Osteoblast (primary cell): ENCODE results near the gene VSIG2. TPM values are rescaled to one million over a fixed set of nuclear protein-coding genes. Genes with fewer than 3 reads are reported as not detected.

ENCODE experiments used
- DNase-seq: peaks from one replicate; pipeline ENCODE4 v3.0.0; 2011; ENCODE audit warnings: low spot score, mixed read lengths; ENCODE audit not compliant: insufficient read length; ENCODE audit errors: missing footprints
- H2AFZ ChIP-seq: 2 replicates; pipeline ENCODE4 v1.6.0; 2011; ENCODE audit warnings: mild to moderate bottlenecking, low read length
- H3K27ac ChIP-seq: 2 replicates; pipeline ENCODE4 v1.5.1; 2011; ENCODE audit warnings: mild to moderate bottlenecking, low read depth, low read length, moderate library complexity
- H3K27me3 ChIP-seq: 2 replicates; pipeline ENCODE4 v1.6.0; 2012; ENCODE audit warnings: mild to moderate bottlenecking, control low read depth, inconsistent platforms, low read length, moderate library complexity; ENCODE audit not compliant: insufficient read depth
- H3K36me3 ChIP-seq: 2 replicates; pipeline ENCODE4 v1.5.1; 2011; ENCODE audit warnings: mild to moderate bottlenecking, low read length, control low read depth, moderate library complexity; ENCODE audit not compliant: insufficient read depth
- H3K4me1 ChIP-seq: 2 replicates; pipeline ENCODE4 v1.5.1; 2011; ENCODE audit warnings: mild to moderate bottlenecking, low read length, control low read depth, moderate library complexity; ENCODE audit not compliant: insufficient read depth
- H3K4me2 ChIP-seq: 2 replicates; pipeline ENCODE4 v1.6.0; 2011; ENCODE audit warnings: mild to moderate bottlenecking, low read length; ENCODE audit not compliant: insufficient read depth
- H3K4me3 ChIP-seq: fragments of 200-600 bp; sonication (generic); 3 replicates; pipeline ENCODE4 v1.5.1; 2012; ENCODE audit warnings: mild to moderate bottlenecking, low read length, inconsistent platforms; ENCODE audit not compliant: insufficient read depth
- H3K79me2 ChIP-seq: 2 replicates; pipeline ENCODE4 v1.6.0; 2012; ENCODE audit warnings: mild to moderate bottlenecking, low read length, control low read depth, inconsistent platforms; ENCODE audit not compliant: insufficient read depth
- H3K9me3 ChIP-seq: 2 replicates; pipeline ENCODE4 v1.5.1; 2011; ENCODE audit warnings: low read depth, low read length, control low read depth
- H4K20me1 ChIP-seq: 2 replicates; pipeline ENCODE4 v1.6.0; 2012; ENCODE audit warnings: mild to moderate bottlenecking, low read length, control low read depth; ENCODE audit not compliant: insufficient read depth
- CTCF ChIP-seq: IDR thresholded peaks from 2 replicates; pipeline ENCODE4 v1.5.1; 2011; ENCODE audit warnings: mild to moderate bottlenecking, low read depth, low read length, moderate library complexity; ENCODE audit errors: extremely low read depth
- total RNA-seq: library from RNA; depleted of rRNA; stranded (reverse); fragments of >200 nt; gene quantifications from 2 replicates; pipeline ENCODE4 v1.2.3, GENCODE V29; 2012

The VSIG2 gene
- total RNA-seq, 1 donor, result not detected

- Histone ChIP-seq H2AFZ (no peak overlapping the region), H3K4me2 (no peak overlapping the region), H3K36me3 (no peaks in the 10 kb centered on the region), H3K79me2 (no peaks in the 10 kb centered on the region), H3K27me3 (peaks cover 84% of the 10 kb centered on the region), H4K20me1 (no peaks in the 10 kb centered on the region), H3K4me3 (no peak overlapping the region), H3K4me1 (peaks cover 16% of the 10 kb centered on the region), H3K9me3 (no peaks in the 10 kb centered on the region), H3K27ac (no peak overlapping the region)
- TF ChIP-seq CTCF, result no peak
- no peak for DNase-seq
Measured at GRCh38 chr11:124742555-124742954, 9.5 kb downstream of the VSIG2 start.

- H3K79me2 ChIP-seq, result no peaks in the 10 kb centered on the region
- peak; percentile 85 for DNase-seq
- peak overlapping the region; percentile 67 for H3K4me3 ChIP-seq
- H3K4me2 ChIP-seq, result peak overlapping the region; percentile 83
- H3K36me3 ChIP-seq, result no peaks in the 10 kb centered on the region
- peak overlapping the region; percentile 76 for H2AFZ ChIP-seq
- no peak overlapping the region for H3K27ac ChIP-seq
- H3K27me3 ChIP-seq, result peaks cover 84% of the 10 kb centered on the region
- TF ChIP-seq CTCF, result peak; percentile 35
- no peaks in the 10 kb centered on the region for H4K20me1 ChIP-seq
- H3K9me3 ChIP-seq, result no peaks in the 10 kb centered on the region
- peaks cover 3% of the 10 kb centered on the region for H3K4me1 ChIP-seq
Measured at GRCh38 chr11:124740277-124740882, 11.7 kb downstream of the VSIG2 start.

- no peaks in the 10 kb centered on the region for H3K79me2 ChIP-seq
- H3K4me2 ChIP-seq, result peak within 1 kb of the TSS; percentile 83
- no peaks in the 10 kb centered on the region for H4K20me1 ChIP-seq
- H3K9me3 ChIP-seq, result no peaks in the 10 kb centered on the region
- peak within 1 kb of the TSS; percentile 76 for H2AFZ ChIP-seq
- H3K27me3 ChIP-seq, result peaks cover 82% of the 10 kb centered on the region
- H3K4me3 ChIP-seq, result peak within 1 kb of the TSS; percentile 67
- H3K27ac ChIP-seq, result no peak within 1 kb of the TSS
- H3K36me3 ChIP-seq, result no peaks in the 10 kb centered on the region
- no peak for TF ChIP-seq CTCF
- H3K4me1 ChIP-seq, result peaks cover 3% of the 10 kb centered on the region
- DNase-seq, result peak; percentile 100
Measured at GRCh38 chr11:124739479-124740276, 12.4 kb downstream of the VSIG2 start, which contains the start of gene NRGN. TSS of gene NRGN (plus strand) at chr11:124739942. CDS start at chr11:124740085, 143 bp downstream.
